Measurements from ENCODE around the gene FOXL1. TPM values are rescaled to one million over a fixed set of nuclear protein-coding genes. Genes with fewer than 3 reads are reported as not detected.

Gene FOXL1
- total and polyA plus RNA-seq, 2 of the 13 experiments (the other 11 are each of a cell fraction or from before 2014, with no cell fraction given): not detected

DNA sequence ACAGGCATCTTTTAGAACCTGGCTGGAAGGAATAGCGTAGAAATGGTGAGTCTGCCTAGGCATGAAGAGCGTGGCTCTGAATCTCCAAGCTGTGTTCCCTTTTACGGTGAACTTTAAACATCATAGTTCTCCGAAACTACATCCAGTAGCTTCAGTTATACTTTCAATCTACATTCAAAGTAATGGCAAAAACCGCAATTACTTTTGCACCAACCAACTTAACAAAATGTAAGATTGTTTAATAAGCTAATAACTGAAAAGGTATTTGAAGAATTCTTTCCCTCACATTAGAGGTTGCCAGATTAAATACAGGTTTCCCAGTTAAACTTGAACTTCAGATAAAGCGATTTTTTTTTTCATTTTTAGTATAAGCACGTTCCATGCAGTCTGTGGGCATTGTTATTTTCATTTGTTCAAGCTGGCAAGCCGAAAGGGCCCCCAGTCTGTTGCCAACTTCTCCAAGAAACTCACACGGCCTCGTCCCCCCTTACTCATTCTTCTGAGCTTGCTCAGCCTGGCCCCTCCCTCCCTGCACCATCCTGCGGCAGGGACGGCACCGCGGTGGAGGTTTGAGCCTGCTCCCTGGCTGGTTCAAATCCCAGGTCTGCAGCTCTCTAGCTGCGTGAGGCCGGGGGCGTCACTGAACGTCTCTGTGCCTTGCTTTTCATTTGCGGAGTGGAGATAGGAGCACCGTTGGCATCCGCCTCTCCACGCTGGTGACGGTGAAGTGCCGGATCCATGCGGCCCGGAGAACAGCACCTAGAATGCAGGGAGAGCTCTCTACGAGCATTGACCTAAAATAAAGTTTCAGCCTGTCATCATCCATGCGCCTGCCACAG is 19.8 kb upstream of the FOXL1 start:
- 35% methylated on average over 25 of the region's 28 CpGs for WGBS (ENCODE audit: low lambda C conversion rate)
- ATAC-seq (no peak), FAIRE-seq (no peak), DNase-seq (ENCODE audit: low spot score) (no peak)
- H3K36me3 ChIP-seq (replicated peaks in 1 of 2; ENCODE audit: control insufficient read depth in 1 of 2, insufficient read depth in 2 of 2, low read length in 2 of 2): no peaks in the 10 kb centered on the region
- H3K4me3 ChIP-seq (replicated peaks in 1 of 3; ENCODE audit: insufficient read depth in 1 of 3, low read depth in 2 of 3, low read length in 3 of 3): no peak overlapping the region
- no peak for TF ChIP-seq BORCS8-MEF2B (CRISPR knock-in tag; IDR thresholded peaks at IDR 0.05)
- TF ChIP-seq, protein P1, sequence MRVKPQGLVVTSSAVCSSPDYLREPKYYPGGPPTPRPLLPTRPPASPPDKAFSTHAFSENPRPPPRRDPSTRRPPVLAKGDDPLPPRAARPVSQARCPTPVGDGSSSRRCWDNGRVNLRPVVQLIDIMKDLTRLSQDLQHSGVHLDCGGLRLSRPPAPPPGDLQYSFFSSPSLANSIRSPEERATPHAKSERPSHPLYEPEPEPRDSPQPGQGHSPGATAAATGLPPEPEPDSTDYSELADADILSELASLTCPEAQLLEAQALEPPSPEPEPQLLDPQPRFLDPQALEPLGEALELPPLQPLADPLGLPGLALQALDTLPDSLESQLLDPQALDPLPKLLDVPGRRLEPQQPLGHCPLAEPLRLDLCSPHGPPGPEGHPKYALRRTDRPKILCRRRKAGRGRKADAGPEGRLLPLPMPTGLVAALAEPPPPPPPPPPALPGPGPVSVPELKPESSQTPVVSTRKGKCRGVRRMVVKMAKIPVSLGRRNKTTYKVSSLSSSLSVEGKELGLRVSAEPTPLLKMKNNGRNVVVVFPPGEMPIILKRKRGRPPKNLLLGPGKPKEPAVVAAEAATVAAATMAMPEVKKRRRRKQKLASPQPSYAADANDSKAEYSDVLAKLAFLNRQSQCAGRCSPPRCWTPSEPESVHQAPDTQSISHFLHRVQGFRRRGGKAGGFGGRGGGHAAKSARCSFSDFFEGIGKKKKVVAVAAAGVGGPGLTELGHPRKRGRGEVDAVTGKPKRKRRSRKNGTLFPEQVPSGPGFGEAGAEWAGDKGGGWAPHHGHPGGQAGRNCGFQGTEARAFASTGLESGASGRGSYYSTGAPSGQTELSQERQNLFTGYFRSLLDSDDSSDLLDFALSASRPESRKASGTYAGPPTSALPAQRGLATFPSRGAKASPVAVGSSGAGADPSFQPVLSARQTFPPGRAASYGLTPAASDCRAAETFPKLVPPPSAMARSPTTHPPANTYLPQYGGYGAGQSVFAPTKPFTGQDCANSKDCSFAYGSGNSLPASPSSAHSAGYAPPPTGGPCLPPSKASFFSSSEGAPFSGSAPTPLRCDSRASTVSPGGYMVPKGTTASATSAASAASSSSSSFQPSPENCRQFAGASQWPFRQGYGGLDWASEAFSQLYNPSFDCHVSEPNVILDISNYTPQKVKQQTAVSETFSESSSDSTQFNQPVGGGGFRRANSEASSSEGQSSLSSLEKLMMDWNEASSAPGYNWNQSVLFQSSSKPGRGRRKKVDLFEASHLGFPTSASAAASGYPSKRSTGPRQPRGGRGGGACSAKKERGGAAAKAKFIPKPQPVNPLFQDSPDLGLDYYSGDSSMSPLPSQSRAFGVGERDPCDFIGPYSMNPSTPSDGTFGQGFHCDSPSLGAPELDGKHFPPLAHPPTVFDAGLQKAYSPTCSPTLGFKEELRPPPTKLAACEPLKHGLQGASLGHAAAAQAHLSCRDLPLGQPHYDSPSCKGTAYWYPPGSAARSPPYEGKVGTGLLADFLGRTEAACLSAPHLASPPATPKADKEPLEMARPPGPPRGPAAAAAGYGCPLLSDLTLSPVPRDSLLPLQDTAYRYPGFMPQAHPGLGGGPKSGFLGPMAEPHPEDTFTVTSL (CRISPR knock-in tag; IDR thresholded peaks at IDR 0.05; ENCODE audit: borderline replicate concordance): no peak
- peak; percentile 92 for TF ChIP-seq ZBTB40 (IDR thresholded peaks at IDR 0.05)
- no peak for TF ChIP-seq ZBTB40 (CRISPR knock-in tag; IDR thresholded peaks at IDR 0.05)
- TF ChIP-seq, protein P2, sequence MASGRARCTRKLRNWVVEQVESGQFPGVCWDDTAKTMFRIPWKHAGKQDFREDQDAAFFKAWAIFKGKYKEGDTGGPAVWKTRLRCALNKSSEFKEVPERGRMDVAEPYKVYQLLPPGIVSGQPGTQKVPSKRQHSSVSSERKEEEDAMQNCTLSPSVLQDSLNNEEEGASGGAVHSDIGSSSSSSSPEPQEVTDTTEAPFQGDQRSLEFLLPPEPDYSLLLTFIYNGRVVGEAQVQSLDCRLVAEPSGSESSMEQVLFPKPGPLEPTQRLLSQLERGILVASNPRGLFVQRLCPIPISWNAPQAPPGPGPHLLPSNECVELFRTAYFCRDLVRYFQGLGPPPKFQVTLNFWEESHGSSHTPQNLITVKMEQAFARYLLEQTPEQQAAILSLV (CRISPR knock-in tag; IDR thresholded peaks at IDR 0.05; ENCODE audit: borderline replicate concordance): no peak
- peak; percentile 71; the same call in 1 of the 2 replicates for TF ChIP-seq ZNF768 (CRISPR knock-in tag; IDR thresholded peaks at IDR 0.05)
- TF ChIP-seq ZNF790 (CRISPR knock-in tag; IDR thresholded peaks at IDR 0.05; ENCODE audit: borderline replicate concordance): no peak
- no peaks in the 10 kb centered on the region for H3K9me3 ChIP-seq (ENCODE audit: low read length)
- in situ Hi-C loops (cut with HindIII; ENCODE audit: extremely low pct_ligation_motif_present, low pct_unique_long_range_greater_than_20kb): no loop called here
- ChIA-PET CTCF (ENCODE audit: low intra/inter-chr PET ratio, low total read pairs) (no interaction called here), POLR2A (no interaction called here)
- BruUV-seq (replicated peaks): no TSS peak
- peaks cover 0 to 17% of the 10 kb centered on the region in 2 experiments; a peak in 2 of 5 replicates for H3K27me3 ChIP-seq (ENCODE audit: control insufficient read depth in 1 of 2, insufficient read depth in 2 of 2, low read length in 2 of 2)
- no peaks in the 10 kb centered on the region for H4K20me1 ChIP-seq (ENCODE audit: insufficient read depth, low read length)
- intact Hi-C loops (cut with micrococcal nuclease; ENCODE audit: unreplicated experiment): no loop called here
- no peak overlapping the region for H3K9ac ChIP-seq (ENCODE audit: insufficient read depth, low read depth, low read length)
- H2AFZ ChIP-seq (ENCODE audit: low read length): no peak overlapping the region
- H3K4me2 ChIP-seq (ENCODE audit: low read depth, low read length): no peak overlapping the region
- H3K4me1 ChIP-seq (ENCODE audit: insufficient read depth, low read length): peaks cover 15% of the 10 kb centered on the region
- peaks cover 9% of the 10 kb centered on the region for H3K79me2 ChIP-seq (ENCODE audit: insufficient read depth, low read length)
- H3K27ac ChIP-seq (ENCODE audit: extremely low read length, insufficient read depth, low read length): no peak overlapping the region
